Measurements from ENCODE around the gene SLC2A10.

SLC2A10 gene

DNA sequence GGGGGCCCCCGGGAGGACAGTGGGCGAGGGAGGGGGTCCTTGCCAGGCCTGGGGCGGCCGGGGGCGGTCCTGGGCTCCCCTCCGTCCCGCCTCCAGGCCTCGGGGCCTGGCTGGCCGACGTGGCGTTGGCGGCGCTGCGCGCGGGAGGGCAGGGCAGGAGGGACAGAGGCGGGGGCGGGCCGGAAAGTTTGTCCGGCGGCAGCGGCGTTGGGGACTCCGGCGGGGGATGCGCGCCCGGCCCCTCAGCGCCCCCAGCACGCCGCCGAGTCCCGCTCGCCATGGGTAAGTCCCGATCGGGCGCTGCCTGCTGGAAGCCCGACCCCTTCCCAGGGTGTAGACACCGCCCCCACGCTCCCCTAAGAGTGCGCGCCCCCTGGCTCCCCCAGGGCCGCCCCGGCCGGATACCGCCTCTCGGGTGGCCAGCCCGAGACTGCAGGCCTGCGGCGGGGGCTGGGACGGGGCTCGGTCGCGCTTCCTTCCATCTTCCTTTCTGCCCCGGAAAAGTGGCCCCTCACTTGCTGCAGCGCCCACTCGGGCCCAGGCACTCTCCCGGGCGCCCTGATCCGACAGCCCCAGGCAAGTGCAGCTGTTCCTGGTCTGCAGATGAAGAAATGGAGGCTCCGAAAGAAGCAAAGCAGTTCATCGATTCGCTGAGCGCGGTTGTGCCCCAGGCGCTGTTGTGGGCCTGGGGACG is at the start of gene SLC2A10:
TSS of gene SLC2A10 (plus strand) at position 191 of the 694 bp plus-strand sequence. CDS start at position 279, 88 bp downstream.
- in situ Hi-C loops (cut with MboI; ENCODE audit: low sequenced_read_pairs) = no loop called here

DNA sequence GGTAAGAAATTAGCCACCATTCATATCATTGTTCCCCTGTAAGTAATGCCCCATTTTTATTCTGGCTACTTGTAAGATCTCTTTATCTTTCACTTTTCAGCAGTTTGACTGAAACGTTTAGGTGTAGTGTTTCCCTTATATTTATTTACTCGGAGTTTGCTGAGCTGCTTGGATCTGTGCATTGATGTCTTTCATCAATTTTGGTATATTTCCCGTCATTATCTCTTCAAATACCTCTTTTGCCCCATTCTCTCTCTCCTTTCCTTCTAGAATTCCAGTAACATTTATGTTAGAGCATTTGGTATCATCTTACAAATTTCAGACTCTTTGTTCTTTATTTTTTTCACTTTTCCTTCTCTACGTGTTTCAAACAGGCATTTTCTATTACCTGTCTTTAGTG is 49.0 kb upstream of the SLC2A10 start:
- in situ Hi-C loops (cut with MboI; ENCODE audit: low sequenced_read_pairs) = no loop called here

DNA sequence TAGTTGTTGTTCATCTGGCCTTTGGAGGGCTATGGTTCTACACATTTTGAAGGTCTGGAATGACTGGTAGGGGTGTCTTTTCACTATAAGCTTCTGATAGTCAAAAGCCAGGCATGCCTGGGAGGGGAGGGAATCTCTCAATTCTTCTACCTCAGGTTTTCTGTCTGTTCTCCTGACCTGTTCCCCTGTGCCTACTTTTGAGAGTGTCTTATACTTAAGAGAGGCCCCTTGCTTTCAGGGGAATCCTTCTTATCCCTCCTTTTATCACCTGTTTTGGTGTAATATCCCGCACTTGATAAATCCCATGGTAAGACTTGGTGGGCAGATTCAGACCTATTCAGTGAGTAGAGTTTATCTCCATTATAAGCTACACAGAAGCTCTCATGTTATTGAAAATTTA is 47.8 kb upstream of the SLC2A10 start:
- in situ Hi-C loops (cut with MboI; ENCODE audit: low sequenced_read_pairs) = no loop called here

DNA sequence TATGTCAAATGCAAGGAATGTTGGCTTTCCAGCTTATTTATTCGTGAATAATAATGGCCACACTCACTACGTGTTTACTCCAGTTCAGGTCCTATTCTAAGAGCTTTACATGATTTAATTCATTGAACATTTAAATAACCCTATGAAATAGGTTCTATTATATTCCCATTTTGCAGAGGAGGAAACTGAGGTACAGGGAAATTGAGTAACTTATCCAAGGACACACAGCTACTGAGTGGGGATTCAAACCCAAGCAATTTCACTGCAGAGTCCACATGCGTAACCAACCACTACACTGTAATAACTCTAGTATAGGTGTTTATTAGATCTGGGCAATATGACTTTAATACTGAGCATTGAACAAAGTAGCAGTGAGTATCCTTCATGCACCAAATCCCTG is 45.9 kb upstream of the SLC2A10 start:
- in situ Hi-C loops (cut with MboI; ENCODE audit: low sequenced_read_pairs) = no loop called here

DNA sequence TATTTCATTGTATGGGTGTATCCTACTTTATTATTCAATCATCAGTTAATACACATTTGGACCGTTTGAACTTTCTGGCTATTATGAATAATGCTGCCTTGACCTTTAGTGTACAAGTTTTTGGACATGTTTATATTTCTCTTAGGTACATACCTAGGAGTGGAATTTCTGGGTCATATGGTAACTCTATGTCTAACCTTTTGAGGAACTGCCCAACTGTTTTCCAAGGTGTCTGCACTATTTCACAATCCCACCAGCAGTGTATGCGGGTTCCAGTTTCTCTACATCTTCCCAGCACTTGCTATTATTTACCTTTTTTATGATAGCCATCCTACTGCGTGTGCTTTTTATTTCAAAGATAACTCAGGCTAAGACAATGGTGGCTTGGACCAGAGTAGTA is 43.8 kb upstream of the SLC2A10 start:
- in situ Hi-C loops (cut with MboI; ENCODE audit: low sequenced_read_pairs) = no loop called here

DNA sequence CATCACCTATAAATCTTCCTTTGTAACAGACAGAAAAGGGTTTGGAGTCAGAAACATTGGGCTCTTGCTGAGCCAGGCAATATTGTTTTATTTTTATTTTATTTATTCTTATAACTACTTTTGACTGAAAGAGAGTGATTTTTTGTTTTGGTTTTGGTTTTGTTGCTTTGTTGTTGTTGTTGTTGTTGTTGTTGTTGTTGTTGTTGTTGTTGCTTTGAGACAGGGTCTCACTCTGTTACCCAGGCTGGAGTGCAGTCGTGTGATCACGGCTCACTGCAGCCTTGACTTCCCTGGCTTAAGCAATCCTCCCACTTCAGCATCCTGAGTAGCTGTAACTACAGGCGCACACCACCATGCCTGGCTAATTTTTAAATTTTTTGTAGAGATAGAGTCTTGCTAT is 43.1 kb upstream of the SLC2A10 start:
- in situ Hi-C loops (cut with MboI; ENCODE audit: low sequenced_read_pairs) = no loop called here

DNA sequence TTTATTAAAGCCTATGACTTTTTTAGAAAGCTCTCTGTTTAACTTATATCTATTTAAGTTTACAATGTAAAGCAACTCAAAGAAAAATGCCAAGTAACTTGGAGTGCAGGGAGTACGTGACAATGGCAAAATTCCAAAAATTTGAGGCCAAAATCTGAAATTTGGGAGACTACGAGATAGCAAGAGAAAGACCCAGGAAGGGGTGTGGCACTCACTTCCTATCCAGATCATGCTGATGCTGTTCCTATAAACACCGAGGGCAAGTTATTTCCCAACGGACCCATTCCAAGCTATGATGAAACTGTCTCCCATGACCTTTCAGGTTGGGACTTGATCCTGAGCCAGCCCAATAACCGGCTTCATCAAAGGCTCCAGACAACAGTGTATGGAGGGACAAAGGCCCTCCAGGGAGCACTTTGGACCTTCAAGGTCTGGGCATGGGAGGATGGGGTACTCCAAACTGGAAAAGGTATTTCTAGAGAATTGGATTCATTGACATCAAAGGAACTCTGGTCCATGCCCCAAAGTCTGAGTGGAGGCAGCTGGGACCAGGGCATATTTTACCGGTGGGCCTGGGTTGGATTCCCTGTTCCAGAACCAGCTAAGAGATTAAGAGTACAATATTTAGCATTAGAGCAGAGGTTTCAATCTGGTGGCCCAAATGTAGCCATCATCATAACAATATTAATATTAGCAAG is 42.5 kb upstream of the SLC2A10 start:
- in situ Hi-C loops (cut with MboI; ENCODE audit: low sequenced_read_pairs) = no loop called here

DNA sequence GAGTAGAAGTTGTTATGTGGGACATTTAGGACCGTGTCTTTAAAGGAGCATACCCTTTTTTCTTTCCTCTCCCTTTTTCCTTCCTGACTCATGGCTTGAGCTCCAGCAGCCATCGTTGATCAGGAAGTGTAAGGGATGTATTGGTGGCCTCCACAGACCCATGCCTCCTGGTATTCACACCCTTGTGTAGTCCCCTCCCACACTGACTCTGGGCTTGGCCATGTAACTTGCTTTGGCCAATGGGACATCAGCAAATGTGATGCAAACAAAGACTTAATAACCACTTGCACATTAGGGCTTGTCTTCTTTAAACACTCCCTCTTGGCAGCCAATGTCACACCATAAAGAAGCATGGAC is 39.2 kb upstream of the SLC2A10 start:
- in situ Hi-C loops (cut with MboI; ENCODE audit: low sequenced_read_pairs) = loop anchor here (10.0 kb wide), 1 partner anchor 145 kb away; no protein-coding TSS in a partner anchor

DNA sequence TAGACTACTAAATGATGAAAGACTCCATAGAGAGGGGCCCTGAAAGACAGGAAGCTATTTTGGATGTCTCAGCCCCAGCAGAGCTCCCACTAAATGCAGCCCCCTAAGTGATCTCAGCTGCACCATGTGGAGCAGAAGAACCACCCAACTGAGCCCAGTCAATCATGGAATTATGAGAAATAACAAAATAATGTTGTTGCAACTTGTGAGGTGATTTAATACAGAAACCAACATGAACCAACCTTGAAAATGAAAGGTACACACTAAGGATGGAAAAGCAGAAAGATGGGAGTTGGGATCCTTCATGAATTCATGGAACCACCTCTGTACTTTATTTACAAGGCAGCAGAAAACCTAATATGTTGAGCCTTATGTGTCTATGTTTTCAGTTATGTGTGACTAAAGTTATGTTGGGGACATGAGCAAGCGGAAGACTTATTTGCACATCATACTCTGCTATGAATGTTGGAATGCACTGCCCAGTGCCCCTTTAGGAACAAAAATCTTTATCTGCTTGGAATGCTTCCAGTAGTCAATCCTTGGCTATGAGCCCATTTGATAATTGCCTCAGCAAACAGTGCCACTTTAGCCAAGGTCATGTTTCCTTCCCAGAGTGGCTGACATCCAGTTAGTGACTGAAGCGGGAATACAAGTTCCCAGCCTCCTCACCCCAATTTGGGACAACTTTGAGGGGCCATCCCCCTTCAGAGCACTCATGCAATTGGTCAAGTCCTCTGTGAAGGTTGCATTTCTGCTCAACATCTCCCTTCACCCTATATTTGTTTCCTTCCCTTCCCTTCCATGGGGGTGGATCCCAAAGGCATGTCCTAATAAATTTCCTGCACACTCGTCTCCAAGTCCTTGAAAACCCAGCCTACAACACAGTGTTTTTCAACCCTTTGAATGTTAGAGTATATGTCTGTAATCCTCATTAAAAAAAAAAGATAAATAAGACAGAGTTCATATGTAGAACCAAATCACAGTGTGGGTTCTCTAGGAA is 38.6 kb upstream of the SLC2A10 start:
- in situ Hi-C loops (cut with MboI; ENCODE audit: low sequenced_read_pairs) = loop anchor here (10.0 kb wide), 1 partner anchor 146 kb away; no protein-coding TSS in a partner anchor

DNA sequence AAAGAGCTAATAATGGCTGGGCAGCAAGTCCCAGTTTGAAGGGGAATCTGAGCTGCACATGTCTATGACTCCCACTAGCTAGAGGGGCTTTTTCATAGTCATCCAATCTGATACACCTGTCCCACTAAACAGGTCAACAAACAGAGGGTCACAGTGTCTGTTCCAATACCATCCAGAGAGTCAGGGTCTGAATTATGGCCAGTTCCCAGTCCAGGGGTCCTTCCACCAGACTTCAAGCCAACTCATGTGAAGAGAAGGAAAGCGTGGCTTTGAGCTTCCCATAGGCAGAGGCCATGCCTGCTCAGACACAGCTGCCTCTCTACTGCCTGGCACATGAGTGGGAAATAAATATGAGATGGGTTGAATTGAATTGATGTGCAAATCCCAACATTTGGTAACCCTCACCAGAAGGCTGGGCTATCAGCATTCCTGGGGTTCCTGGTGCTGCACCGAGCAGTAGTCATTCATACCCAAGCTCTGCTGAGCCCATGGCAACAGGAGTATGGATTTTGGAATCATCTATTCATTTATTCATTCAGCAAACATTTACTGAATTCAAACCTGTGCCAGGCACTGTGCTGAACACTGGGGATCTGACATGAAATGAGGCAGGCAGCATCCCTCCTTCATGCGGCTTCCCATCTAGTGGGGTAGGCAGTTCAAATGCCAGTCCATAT is 37.4 kb upstream of the SLC2A10 start:
- in situ Hi-C loops (cut with MboI; ENCODE audit: low sequenced_read_pairs) = loop anchor here (10.0 kb wide), 1 partner anchor 147 kb away; no protein-coding TSS in a partner anchor

DNA sequence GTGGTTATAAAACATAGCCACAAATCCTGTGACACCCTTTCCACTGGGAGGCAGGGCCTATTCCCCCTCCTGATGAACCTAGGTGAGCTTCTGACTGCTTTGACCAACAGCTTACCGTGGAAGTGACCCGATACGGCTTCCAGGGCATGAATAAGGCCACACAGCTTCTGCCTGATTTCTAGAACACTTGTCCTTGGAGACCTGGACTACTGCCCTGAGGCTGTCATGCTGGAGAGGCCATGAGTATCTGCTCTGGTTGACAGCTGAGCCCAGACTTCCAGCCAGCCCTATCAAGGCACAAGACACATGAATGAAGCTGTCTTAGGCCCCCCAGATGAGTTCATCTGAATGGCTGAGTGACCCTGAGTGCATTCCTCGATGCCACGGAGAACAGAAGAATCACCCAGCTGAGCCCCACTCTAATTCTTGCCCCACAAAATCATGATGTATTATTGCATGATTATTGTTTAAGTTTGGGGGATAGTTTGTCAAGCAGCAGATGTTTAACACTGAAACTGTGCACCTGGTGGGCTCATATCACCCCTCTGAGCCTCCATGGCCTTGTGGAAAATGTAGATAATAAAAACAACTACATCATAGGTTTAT is 36.8 kb upstream of the SLC2A10 start:
- in situ Hi-C loops (cut with MboI; ENCODE audit: low sequenced_read_pairs) = loop anchor here (10.0 kb wide), 1 partner anchor 148 kb away; no protein-coding TSS in a partner anchor

DNA sequence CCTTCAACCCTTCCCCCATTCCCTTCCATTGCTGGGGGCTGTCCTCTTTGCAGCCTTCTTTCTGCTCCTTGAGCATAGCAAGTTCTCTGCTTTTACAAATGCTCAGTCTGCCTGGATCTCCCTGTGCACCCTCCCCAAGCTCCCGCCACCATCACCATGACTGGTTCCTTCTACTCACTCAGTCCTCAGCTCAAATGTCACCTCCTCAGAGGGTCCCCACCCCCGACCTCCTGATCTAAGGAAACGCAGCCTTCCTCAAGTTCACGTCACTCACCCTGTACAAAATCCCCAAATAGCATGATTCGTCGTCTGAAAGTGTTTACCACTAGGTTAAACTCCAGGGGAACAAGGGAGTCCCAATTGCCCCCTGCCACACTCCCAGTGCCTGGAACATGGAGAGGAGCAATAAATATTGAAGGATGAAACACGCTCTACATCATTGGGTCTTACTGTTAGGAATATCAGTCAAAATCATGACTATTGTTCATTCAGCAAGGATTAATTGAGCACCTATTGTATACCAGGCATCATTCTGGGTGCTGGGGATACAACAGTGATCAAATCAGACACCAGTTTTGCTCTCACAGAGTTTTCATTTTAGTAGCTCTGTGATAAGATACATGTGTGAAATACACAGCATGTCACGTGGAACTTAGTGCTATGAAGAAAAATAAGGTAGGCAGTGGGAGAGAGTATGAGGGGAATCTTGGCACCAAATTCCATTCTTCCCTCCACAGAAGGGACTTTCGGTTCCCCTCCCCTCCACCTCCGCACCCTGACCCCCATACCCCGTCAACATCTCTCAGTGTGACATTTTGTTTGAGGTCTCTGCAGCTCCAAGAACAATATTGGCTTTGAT is 35.8 kb upstream of the SLC2A10 start:
- in situ Hi-C loops (cut with MboI; ENCODE audit: low sequenced_read_pairs) = loop anchor here (10.0 kb wide), 1 partner anchor 149 kb away; no protein-coding TSS in a partner anchor

DNA sequence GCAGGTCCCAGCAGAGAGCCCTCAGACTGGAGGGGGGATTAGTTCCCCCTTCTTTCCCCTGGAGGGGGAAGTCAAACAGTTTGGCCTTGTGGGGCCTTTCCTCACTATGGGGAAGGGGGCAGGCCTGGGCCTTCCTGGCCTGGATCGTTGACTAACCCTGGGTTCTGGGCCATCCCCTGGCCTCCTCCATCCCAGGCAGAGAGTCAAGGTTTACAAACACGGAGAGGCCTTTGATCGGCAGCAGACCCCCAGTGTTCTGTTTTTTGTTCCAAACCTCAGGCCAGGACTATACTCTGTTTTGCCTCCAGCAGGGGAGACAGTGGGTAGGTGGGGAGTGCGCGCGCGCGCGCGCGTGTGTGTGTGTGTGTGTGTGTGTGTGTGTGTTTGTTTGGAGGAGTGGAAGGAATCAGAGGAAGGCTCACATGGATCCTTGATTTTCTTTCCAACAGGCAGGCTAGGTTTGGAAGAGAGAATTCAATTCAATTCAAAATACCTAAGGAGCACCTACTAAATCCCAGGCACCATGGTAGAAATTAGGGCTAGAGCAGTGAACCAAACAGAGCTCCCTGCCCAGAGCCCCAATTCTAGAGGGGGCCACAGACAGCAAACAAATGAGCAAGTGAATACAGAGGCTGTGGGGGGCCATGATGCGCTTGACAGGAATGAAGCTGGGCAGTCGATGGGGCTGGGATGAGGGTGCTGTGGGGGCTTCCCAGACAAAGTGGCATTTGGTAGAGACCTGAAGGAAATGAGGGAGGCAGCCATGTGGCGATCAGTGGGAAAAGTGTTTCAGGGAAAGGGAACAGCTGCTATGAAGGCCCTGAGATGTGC is 35.0 kb upstream of the SLC2A10 start:
- in situ Hi-C loops (cut with MboI; ENCODE audit: low sequenced_read_pairs) = loop anchor here (10.0 kb wide), 1 partner anchor 150 kb away; no protein-coding TSS in a partner anchor

DNA sequence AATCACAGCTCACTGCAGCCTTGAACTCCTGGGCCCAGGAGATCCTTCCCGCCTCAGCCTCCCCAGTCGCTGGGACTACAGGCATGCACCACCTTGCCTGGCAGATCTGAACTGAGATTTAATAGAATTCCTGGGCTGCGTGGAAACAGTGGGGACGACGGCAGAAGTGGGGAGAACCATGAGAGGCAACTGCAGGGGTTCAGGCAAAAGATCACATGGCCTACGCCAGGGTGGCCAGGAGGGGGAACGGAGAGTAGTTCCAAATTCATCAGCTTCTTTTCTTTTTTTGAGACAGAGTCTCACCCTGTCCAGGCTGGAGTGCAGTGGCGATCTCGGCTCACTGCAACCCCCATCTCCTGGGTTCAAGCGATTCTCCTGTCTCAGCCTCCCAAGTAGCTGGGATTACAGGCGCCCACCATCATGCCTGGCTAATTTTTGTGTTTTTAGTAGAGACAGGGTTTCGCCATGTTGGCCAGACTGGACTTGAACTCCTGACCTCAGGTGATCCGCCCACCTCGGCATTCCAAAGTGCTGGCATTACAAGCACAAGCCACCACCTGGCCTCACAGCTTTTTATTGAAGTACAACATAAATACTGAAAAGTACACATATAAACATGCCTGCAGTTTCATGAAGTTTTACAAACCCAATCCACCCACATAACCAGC is 32.7 kb upstream of the SLC2A10 start:
- in situ Hi-C loops (cut with MboI; ENCODE audit: low sequenced_read_pairs) = loop anchor here (10.0 kb wide), 1 partner anchor 152 kb away; no protein-coding TSS in a partner anchor

DNA sequence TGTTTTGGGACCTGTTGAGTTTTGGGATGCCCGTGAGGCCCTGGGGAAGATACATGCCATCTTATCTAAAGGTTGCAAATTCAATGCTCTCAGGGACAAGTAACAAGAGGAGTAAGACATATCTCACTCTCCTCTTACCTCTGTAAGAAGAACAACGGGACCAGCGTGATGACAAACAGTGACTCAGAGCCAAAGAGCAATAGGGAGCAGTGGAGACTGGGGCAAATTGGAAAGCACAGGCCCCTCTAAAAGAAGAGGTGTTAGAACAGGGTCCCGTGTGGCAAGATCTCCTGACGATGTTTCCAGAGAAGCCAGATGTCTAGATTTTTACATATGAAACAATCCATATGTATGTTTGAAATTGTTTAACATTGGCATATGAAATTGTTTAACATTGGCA is 31.8 kb upstream of the SLC2A10 start:
- in situ Hi-C loops (cut with MboI; ENCODE audit: low sequenced_read_pairs) = loop anchor here (10.0 kb wide), 1 partner anchor 153 kb away; no protein-coding TSS in a partner anchor

DNA sequence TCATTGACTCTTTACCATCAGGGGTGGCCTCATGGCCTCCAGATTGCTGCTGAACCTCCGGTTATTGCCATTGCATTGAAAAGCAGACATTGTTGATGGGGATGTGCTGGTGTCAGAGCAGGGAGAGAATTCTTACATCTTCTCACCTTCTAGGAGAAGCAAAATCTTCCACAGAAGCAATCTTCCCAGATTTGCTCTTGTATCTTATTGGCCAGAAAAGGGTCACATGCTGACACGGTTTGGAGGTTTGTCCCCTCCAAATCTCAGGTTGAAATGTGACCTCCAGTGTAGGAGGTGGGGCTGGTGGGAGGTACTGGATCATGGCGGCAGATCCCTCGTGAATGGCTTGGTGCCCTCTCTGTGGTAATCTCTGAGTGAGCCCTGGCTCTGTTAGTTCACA is 30.9 kb upstream of the SLC2A10 start:
- in situ Hi-C loops (cut with MboI; ENCODE audit: low sequenced_read_pairs) = loop anchor here (10.0 kb wide), 1 partner anchor 154 kb away; no protein-coding TSS in a partner anchor

DNA sequence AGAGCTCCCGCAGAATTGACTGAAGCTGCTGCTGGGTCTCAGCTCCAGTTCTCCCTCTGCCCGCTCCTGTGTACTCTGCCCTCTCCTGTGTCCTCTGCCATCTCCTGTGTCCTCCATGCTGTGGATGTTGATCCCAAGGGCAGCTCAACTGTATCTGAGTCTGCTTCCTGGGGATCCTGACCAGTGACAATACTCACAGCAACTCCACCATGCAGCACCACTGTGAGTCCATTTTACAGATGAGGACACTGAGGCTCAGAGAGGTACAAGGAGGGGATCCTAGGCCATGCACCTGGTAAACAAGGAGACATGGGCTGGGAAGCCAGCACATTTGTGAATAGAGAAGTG is 28.8 kb upstream of the SLC2A10 start:
- in situ Hi-C loops (cut with MboI; ENCODE audit: low sequenced_read_pairs) = no loop called here

Data from HL-60/S4 treated with retinoic acid at 250 ng/mL for 4 days and 3 days (cell line).